ENCODE measurements around the gene ZFYVE27.

DNA sequence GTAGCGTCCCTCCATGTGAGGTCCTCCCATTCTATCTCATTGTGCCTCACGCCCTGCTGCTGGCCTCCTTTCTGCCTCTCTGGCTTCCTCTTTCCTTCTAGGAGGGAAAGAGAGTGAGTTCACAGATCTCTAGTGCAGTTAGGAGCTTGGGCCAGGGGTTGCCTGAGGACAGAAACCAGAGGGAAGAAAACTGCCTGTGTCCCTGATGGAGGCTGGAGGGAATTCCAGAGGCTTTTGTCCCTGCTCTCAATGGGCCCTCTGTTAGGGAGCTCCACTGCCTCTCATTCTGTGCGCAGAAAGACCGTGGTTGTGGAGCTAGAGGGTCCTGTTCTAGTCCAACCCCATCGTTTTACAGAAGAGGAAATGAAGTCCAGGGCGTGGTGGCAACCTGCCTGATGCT is 18.8 kb upstream of the ZFYVE27 start:
- TF ChIP-seq YY2 (tag by site-specific recombination; IDR thresholded peaks at IDR 0.05) (no peak), ZNF658 (tag by site-specific recombination; IDR thresholded peaks at IDR 0.05) (no peak), ZBTB17 (tag by site-specific recombination; IDR thresholded peaks at IDR 0.05) (no peak), MEIS1 (CRISPR knock-in tag; IDR thresholded peaks at IDR 0.05; ENCODE audit: borderline replicate concordance) (no peak), ZBTB20 (tag by site-specific recombination; IDR thresholded peaks at IDR 0.05) (no peak), ZNF146 (tag by site-specific recombination; IDR thresholded peaks at IDR 0.05) (no peak), RBAK (tag by site-specific recombination; IDR thresholded peaks at IDR 0.05) (no peak), TCF7L2 (IDR thresholded peaks at IDR 0.05; ENCODE audit: borderline replicate concordance, low read depth, low read length) (no peak), ZNF335 (tag by site-specific recombination; conservative IDR thresholded peaks at IDR 0.05) (no peak)
- TF ChIP-seq, protein P1, sequence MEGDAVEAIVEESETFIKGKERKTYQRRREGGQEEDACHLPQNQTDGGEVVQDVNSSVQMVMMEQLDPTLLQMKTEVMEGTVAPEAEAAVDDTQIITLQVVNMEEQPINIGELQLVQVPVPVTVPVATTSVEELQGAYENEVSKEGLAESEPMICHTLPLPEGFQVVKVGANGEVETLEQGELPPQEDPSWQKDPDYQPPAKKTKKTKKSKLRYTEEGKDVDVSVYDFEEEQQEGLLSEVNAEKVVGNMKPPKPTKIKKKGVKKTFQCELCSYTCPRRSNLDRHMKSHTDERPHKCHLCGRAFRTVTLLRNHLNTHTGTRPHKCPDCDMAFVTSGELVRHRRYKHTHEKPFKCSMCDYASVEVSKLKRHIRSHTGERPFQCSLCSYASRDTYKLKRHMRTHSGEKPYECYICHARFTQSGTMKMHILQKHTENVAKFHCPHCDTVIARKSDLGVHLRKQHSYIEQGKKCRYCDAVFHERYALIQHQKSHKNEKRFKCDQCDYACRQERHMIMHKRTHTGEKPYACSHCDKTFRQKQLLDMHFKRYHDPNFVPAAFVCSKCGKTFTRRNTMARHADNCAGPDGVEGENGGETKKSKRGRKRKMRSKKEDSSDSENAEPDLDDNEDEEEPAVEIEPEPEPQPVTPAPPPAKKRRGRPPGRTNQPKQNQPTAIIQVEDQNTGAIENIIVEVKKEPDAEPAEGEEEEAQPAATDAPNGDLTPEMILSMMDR (tag by site-specific recombination; IDR thresholded peaks at IDR 0.05), result no peak

Measured in HEK293 (cell line).